Activated T-helper 1 cell treated with Interleukin-2 at 50 U/mL for 16 hours (primary cell): ENCODE measurements around the gene RNF44.
"Not testable (repeated sequence)": the region's sequence is repeated elsewhere in the genome, so short reads cannot be mapped to it uniquely, and the experiment has no call there.

ENCODE experiments used
- DNase-seq: peaks from one replicate; pipeline ENCODE4 v3.0.0-alpha.2; 2020; ENCODE audit warnings: low read depth

RNF44 gene

GRCh38 chr5:176550937-176551336 is 13.7 kb upstream of the RNF44 start:
- DNase-seq, result not testable (repeated sequence)

GRCh38 chr5:176550275-176550831 is 13.2 kb upstream of the RNF44 start:
- DNase-seq, result no peak

GRCh38 chr5:176549871-176550270 is 12.7 kb upstream of the RNF44 start:
- DNase-seq, result no peak

DNA sequence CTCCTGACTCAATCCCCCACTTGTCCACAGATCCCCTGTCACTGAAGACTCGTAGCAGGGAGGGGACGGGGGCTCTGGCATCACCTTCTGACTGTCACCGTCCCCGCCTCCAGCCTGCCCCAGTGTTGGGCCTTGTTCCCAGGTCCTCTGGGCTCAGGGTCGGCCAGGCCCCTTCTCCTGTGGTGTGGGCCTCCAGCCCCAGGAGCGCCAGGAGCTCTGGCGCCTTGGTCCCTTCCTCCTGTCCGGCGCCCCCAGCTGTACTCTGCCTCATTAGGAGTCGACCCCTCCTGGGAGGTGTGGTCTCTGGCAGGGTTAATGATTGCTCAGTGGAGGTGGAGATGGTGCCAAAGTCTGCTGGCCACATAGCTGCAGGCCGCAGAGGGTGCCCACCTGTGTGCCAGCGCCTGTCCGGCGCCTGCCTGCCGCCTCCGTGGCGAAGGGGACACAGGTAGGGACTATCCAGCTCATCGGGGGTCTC is 11.8 kb upstream of the RNF44 start, which contains the start of gene CDHR2:
TSS of gene CDHR2 (plus strand) at position 376 of the 478 bp plus-strand sequence. CDS start 16,011 bp downstream, outside the sequence.
- no peak for DNase-seq

DNA sequence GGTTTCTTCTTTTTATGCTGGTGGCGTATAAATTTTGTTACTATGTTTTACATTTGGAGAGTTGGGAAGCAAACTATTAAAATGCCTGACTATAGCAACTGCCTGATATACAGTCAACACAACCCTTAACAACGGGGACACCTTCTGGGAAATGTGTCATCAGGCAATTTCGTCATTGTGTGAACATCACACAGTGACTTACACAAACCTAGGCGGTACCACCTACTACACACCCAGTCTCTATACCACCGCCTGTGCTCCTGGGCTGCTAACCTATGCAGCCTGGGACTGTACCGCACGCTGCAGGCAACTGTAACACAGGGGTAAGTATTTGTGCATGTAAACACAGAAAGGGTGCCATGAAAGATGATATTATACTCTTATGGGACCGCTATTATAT is 10.6 kb upstream of the RNF44 start:
- DNase-seq, result no peak

DNA sequence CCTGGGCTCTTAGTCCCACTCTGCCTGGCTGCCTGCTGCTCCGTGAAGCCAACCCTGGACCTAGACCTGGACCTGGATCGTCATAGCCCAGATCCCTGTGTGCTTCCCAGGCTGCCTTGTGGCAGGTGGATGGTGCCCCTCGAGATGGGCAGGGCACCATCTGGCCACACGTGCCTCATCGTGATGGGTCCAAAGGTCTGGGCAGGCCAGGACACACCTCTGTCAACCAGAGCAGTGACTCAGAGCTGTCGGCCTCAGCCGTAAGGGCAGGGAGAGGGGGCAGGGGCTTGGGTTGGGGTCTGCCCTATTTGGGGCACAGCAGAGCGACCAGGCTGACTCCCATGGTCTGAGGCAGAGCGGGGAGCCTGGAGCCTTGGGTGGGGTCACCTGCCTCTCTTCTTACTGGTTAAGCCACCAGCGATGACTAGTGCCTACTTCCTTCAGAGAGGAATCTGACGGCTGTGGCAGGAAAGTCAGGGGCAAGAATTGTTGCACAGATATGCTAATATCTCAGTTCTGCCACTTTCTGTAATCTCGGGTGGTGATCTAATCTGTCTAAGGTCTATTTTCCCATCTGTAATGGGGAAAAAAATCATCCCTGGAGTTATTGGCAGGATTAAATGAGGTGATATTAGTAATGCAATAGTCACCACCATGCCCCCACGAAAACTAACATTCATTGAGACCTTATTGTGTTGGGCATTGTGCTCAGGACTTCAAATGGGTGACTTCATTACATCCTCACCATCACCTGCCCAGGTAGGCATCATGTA is 8.7 kb upstream of the RNF44 start:
- no peak for DNase-seq

GRCh38 chr5:176545388-176545736 is 8.2 kb upstream of the RNF44 start:
- no peak for DNase-seq

DNA sequence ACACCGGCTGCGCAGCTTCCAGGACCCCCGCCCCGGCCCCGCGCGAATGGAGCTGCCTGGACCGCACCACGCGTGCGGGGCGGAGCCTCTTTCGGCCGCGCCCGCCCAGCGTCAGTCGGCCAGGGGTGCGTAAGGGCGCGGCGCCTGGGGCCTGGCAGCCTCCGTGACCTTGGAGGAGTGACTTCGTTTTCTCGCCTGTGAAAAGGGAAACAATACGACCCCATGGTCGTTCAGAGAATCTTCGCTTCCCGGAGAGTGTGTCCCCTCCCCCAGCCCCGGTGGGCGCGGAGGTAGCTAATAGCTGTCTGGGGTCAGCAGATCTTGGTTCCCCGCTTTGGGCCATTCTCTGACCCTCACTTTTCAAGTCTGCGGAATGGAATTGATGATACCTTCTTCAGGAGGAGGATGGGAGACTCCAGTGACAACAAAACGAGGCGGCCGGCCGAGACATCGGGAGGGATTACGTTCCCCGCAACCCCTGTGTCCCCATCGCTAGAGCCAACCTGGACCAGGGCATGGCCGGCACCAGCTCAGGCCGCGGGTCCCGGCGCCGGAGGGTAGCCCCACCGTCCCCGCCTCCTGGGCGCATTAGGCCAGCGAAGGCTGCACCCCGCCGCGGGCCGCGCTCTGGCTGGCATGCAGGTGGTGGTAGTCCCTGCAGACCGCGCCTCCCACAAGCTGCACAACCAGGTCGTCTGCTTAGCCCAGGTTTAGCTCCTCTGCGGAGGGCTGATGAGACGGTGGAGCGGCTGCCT is 6.4 kb upstream of the RNF44 start:
- DNase-seq, result peak; percentile 62

GRCh38 chr5:176542596-176543427 is 5.6 kb upstream of the RNF44 start:
- DNase-seq, result no peak

DNA sequence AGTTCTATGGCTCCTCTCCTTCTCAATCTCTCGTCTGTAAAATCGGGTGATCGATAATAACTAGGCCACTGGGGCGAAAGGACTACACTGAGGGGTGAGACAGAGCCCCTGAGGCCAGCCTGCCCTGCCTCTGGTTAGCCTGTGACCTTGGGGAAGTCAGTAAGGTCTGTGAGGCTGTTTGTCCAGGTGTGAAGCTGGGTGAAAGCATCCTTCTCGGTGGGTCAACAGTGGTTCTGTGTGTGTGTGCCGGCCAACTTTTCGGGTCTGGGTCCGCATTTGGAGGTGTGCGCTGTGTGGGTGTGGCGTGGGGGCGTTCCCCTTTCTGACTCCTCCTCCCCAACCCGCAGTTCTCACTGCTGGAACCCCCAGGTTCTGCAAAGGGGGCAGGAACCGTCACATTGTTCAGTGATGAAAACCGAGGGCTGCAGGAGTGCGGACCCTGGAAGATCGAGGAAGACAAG is 5.0 kb upstream of the RNF44 start:
- DNase-seq, result peak; percentile 39

- peak; percentile 71 for DNase-seq
Observed at GRCh38 chr5:176541338-176542134, 4.3 kb upstream of the RNF44 start.

- no peak for DNase-seq
Observed at GRCh38 chr5:176540956-176541337, 3.7 kb upstream of the RNF44 start.

GRCh38 chr5:176540476-176540899 is 3.3 kb upstream of the RNF44 start:
- no peak for DNase-seq

DNA sequence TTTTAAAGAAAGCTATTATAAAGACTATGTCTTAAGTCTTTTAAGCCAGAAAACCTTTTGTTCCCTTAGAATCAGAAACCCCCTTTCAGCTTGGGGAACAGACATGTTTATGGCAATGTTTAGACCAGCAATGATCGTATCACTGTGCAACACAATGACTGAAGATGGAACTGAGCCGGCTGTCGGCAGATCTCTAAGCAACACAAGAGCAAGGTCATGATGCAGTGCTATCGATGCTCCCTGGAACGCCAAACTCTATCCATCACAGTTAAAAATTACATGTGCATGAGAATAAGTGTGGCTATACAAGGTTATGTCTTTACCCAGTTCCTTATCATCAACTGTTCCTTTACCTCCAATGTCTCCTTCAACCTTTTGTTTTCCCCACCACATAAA is 1.8 kb upstream of the RNF44 start:
- no peak for DNase-seq

- no peak for DNase-seq
Observed at GRCh38 chr5:176538230-176538988, 1.2 kb upstream of the RNF44 start.

DNA sequence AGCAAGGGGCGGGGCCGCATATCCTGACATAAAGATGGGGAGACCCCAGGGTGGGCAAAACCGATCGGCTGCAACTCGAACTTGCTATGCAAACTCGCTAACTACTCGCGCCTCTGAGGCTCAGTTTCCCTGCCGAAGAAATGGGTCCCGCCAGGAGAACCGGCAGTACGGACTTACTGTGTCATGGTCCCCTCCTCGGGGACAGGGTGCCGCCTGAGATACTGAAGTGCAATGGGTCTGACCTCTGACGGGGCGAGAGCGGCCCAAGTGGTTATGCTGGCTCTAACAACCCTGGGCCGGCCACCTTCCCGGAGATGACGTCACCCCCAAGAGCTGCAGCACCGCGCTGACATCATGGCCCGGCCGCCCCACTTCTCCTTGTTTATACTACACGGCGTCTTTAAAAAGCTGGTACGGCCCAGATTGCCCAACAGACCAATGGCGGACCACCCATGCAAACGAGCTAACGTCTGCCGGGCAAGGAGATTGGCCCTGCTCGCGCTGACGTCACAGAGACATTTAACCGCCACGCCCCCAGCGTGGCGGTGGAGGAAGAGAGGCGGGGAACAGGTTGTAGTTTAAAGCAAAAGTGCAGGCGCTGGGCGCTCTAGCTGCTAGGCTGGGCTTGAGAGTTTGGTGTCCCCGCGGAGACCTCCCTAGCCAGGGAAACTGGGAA is 490 bp upstream of the RNF44 start:
- peak; percentile 94 for DNase-seq

DNA sequence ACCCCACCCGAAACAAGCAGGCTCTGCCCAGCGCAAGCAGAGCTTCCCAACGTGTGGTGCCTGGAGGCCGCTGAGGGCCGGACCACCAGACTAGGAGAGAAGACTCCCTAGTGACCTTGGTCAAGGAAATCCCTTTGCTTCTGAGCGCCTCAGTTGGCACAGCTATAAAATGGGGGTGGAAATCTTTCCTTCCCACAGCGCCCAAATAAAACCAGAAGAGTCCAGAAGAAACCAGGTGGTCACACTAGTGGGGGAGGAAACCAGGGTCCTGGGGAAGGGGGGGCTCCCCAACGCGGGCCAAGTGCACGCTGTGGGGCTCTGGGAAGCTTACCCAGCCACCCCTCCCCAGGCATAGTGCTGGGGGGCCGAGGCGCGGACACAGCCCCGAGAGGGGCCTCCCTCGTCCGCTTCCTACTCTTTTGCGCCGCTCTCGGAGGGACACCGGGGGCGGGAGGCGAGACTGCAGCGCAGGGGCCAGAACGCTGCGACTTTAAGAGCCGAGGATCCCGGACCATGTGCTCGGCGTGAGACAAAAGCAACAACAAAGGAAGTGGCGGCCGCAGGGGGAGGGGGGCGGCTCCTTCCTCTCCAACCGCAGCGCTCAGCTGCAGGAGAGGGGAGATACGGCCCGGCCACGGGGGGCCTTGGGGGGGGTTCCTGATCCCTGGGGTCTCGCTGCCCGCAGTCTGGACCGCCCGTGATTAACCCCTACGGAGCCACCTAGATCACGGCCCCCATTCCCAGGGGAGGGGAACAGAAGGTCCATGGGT is 885 bp downstream of the RNF44 start:
- peak; percentile 81 for DNase-seq

- no peak for DNase-seq
Observed at GRCh38 chr5:176535664-176536131, 1.5 kb downstream of the RNF44 start.
